NCI-H2171 (cell line): ENCODE measurements around the gene TMEM233.

Experiments used
- DNase-seq: peaks from one replicate; lab custom pipeline; 2025; lab: John Stamatoyannopoulos, UW

TMEM233 gene

GRCh38 chr12:119681728-119682638 lies 88.4 kb downstream of the TMEM233 start:
- no peak for DNase-seq

DNA sequence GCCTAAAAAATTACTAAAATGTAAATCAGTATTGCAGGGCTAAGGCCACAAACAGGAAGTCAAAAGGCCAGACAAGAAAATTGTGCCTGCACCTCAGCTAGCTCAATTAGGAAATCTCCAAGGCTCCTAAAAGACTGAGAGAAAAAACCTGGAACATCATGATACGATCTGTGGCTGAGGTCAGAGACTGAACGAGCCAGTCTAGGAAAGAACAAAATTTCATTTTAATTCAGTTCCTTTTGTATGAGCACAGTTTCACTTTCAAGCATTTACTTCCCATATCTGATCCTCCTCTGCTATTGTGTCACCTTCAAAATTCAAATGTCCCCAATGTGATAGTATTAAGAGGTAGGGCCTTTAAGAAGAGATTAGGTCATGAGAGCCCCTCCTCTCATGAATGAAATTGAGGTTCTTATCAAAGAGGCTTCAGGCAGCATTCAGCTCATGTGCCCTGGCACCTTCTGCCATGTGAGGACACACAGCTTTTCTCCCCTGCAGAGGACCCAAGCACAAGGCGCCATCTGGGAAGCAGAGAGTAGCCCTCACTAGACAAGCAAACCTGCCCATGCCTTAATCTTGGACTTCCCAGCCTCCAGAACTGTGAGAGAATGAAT lies 89.2 kb downstream of the TMEM233 start:
- no peak for DNase-seq

DNA sequence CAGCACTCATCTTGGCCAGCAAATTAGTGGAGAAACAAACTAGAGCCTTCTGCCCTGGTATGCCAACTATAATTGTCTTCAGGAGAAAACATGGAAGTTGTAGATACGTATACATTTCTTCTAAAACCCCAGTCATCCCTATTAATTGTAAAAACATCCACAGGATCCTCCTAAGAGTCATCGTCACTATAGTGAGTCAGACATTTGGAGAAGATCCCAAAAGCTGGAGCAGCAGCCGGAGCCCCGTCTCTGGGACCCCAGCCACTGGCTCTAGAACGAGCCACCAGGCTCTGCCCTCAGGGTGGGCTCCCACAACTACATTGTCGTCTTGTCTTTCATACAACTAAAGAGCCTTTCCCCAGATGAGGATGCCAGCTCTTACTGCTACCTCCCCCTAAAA lies 89.8 kb downstream of the TMEM233 start:
- no peak for DNase-seq

GRCh38 chr12:119683816-119684215 lies 90.2 kb downstream of the TMEM233 start:
- no peak for DNase-seq

DNA sequence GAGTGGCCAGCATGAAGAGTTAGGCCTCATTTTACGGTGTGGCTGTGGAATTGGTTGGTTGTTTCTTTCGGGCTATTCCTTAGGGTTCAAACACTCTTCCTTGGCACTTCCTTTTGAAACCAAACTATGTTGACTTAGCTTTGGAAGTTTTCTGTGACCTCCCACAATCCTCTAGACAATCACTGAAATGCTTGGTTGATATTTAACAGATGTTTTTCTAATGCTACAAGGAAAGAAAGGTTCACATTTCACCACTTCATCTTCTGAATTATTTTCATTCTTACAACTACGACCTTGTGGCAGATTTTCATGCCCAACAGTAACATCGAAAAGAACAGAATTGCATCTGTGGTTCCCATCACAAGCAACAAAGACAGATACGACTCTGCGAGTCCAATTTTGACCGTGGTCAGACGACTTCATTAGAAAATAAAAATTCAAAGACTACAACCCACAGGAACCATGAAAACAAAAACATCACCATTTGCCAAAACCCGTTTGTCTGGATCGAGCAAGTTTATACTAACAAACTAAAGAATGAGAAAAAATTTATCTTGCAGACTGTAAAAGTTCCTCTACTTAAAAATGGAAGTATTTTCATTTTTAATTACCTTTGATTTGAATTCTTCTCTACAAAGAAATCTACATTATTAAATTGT lies 91.3 kb downstream of the TMEM233 start:
- no peak for DNase-seq

DNA sequence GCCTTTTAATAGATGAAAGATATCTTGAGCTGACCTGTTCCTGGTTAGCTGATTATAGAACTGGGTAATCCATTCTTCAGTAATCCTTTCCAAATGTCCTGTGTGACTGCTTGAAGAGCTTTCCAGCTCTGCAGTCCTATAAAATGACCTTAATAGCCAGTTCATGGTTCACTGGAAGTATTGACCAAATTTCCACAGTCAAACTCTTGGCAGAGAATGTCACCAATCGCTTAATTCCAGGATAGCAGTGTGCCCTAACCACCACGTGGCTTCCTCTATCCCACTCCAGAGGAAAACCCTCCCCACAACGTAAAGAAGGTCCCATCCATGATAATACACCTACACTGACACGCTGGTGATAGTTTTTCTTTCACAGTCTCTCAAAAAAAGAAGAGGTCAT lies 91.8 kb downstream of the TMEM233 start:
- no peak for DNase-seq

DNA sequence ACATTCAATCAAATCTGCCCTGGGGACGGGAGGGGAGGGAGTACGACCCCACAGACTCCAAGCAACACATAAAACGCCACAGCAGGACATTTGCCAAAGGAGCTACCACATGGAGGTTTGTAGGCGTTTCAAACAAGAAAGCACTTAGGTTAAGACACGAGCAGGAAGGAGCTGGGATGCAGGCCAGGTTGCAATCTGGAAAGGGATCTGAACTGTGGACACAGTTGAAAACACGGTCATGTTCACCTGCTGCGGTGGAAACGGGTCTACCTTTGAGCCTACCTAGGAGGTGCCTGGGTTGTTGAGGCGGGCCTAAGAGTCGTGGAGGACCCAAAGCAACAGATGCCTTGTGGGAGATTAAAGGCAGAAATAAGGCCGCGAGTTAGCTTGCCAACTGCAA lies 92.8 kb downstream of the TMEM233 start:
- DNase-seq = no peak

DNA sequence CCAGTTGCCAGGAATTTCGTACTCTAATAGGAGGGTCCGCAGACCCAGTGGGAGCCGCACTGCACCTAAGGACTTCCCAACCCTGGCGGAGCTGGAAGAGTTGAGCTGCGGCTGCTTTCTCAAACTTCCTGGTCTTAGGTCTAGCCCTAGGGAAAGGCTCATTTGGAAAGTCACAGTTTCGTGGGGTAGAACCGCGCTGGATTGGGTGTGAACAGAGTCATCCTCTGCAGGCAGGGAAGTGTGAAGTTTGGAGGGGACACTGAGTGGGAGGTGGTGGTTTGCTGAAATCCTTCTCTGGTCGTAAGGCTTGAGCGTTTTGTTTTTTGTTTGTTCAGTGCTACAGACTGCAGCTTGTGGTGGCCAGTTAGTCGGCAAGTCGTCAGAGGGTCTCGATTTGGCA lies 93.2 kb downstream of the TMEM233 start:
- no peak for DNase-seq

DNA sequence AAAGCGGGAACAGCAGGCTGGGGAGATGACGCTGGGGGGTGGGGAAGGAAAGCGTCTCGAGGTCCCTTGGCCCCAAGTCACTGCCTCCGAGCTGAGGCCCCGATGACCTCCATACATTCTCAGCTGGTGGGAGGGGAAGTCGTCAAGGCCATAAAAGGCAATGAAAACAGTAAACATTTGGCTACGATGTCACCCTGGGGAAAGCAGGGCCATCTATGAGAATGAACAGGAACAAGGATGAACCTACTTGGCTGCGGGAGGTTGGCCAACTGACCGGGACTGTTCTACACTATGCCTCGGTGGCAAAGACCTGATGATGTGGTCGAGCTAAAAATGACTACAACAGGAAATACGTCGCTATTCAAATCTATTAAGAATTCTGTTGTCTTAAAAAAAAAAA lies 93.8 kb downstream of the TMEM233 start:
- no peak for DNase-seq

DNA sequence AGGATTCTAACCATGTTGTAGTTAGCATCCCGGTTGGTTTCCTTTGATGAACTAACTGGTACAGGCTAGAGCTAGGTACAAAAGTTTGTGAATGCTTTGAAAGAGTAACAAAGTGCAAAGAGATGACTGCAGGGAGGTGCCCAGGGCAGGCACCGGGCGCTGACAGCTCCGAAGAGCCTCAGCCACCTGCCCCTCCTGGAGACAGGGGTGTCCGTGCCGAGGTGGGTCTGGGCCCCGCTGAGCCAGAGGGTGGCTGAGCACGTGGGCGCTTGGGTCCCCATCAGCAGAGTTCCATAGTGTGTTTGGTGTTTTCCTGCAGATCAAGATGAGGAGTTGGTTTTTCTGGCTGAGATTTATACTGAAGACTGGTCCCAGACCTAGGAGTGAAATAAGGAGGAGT lies 94.3 kb downstream of the TMEM233 start:
- no peak for DNase-seq

- DNase-seq = no peak
These were observed 96.4 kb downstream of the TMEM233 start for GRCh38 chr12:119689935-119690500.

DNA sequence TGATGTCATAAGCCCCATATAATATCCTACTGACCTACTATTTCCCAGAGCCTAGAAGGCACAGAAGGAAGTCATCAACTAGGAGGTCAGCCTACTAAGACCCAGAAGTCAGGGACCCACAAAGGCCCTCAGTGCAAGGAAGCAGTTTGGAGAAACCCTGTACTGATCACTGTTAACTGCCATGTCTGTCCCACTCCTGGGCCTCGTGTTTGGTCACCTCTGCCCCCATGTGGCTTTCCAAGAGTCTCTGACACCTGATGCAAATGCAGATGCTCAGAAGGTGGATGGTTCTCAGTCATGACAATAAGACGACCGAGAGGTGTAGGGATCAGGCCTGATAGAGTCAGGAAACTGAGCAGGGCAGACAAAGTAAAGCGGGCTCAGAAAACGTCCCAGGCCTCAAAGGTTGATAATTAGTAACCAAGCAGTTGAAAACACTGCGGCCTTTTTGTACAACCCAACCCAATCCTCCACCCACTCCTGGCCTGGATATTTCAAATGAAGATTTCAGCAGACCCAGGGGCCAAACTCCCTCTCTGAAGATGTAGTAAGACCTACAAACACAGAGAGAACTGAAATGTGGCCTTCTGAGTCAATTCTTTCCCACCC lies 97.7 kb downstream of the TMEM233 start:
- no peak for DNase-seq

DNA sequence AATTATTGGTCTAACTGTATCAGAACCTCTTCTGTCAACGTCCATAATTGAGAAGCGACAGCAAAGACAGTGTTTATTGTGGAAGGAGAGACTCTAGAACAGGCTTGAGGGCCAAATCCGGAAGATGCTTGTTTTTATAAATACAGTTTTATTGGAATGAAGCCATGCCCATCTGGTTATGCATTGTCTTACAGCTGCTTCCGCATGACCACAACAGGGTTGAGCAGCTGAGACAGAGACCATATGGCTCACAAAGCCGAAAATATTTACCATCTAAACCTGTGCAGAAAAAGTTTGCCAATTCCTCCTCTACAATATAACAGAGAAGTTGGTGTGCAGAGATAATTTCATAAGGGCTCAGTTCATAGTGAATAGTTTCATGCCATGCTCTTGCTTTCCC lies 98.8 kb downstream of the TMEM233 start:
- peak; percentile 82 for DNase-seq
